H9 (cell line): ENCODE results near the gene LRRK1. TPM values are rescaled to one million over a fixed set of nuclear protein-coding genes. Genes with fewer than 3 reads are reported as not detected.
A peak's percentile ranks its signal among the peaks of the same experiment; 100 is the strongest.

Experiments used
- DNase-seq: peaks from one replicate; pipeline ENCODE4 v3.0.0-alpha.2; 2017
- H2AFZ ChIP-seq: one replicate; pipeline ENCODE4 v1.6.1; 2013; ENCODE audit warnings: mild to moderate bottlenecking, low read length, control low read depth, moderate library complexity
- H2AK5ac ChIP-seq: 2 replicates; pipeline ENCODE4 v1.6.1; 2013; ENCODE audit warnings: low read length, control low read depth, mixed read lengths; ENCODE audit not compliant: insufficient read length
- H2BK120ac ChIP-seq: one replicate; pipeline ENCODE4 v1.6.1; 2013; ENCODE audit warnings: low read depth, mild to moderate bottlenecking, low read length, control low read depth, inconsistent platforms; ENCODE audit not compliant: poor library complexity, severe bottlenecking
- H2BK12ac ChIP-seq: 2 replicates; pipeline ENCODE4 v1.6.1; 2013; ENCODE audit warnings: low read length, control low read depth, mixed read lengths, low read depth; ENCODE audit not compliant: insufficient read length
- H2BK15ac ChIP-seq: 2 replicates; pipeline ENCODE4 v1.6.1; 2013; ENCODE audit warnings: low read depth, low read length, control low read depth
- H2BK20ac ChIP-seq: one replicate; pipeline ENCODE4 v1.6.1; 2013; ENCODE audit warnings: low read depth, mild to moderate bottlenecking, low read length, control low read depth, inconsistent platforms; ENCODE audit not compliant: poor library complexity, severe bottlenecking
- H2BK5ac ChIP-seq: 2 replicates; pipeline ENCODE4 v1.6.1; 2013; ENCODE audit warnings: low read length, control low read depth, mixed read lengths; ENCODE audit not compliant: insufficient read length
- H3K14ac ChIP-seq: 2 replicates; pipeline ENCODE4 v1.6.1; 2013; ENCODE audit warnings: low read length, control low read depth; ENCODE audit not compliant: insufficient read depth
- H3K18ac ChIP-seq: 2 replicates; pipeline ENCODE4 v1.6.1; 2013; ENCODE audit warnings: low read depth, mild to moderate bottlenecking, mixed read lengths, low read length, control low read depth; ENCODE audit not compliant: insufficient read length
- H3K23ac ChIP-seq: 2 replicates; pipeline ENCODE4 v1.6.1; 2013; ENCODE audit warnings: low read length, control low read depth, mixed read lengths, low read depth; ENCODE audit not compliant: insufficient read length
- H3K23me2 ChIP-seq: 2 replicates; pipeline ENCODE4 v1.6.1; 2013; ENCODE audit warnings: low read depth, mild to moderate bottlenecking, mixed read lengths, low read length, control low read depth; ENCODE audit not compliant: insufficient read length, poor library complexity, severe bottlenecking
- H3K27ac ChIP-seq: 2 replicates; pipeline ENCODE4 v1.5.1; 2013; ENCODE audit warnings: low read length, control low read depth, mixed read lengths, low read depth; ENCODE audit not compliant: insufficient read length
- H3K27me3 ChIP-seq: 2 replicates; pipeline ENCODE4 v1.6.1; 2013; ENCODE audit warnings: low read length, control low read depth, inconsistent platforms; ENCODE audit not compliant: insufficient read depth
- H3K4ac ChIP-seq: 2 replicates; pipeline ENCODE4 v1.6.1; 2013; ENCODE audit warnings: low read depth, mild to moderate bottlenecking, control low read depth, inconsistent platforms, low read length, moderate library complexity
- H3K4me1 ChIP-seq: 2 replicates; pipeline ENCODE4 v1.6.1; 2013; ENCODE audit warnings: low read length, control low read depth, inconsistent platforms; ENCODE audit not compliant: insufficient read depth
- H3K4me2 ChIP-seq: 2 replicates; pipeline ENCODE4 v1.6.1; 2013; ENCODE audit warnings: low read length, control low read depth, mixed read lengths; ENCODE audit not compliant: insufficient read length, insufficient read depth
- H3K56ac ChIP-seq: 2 replicates; pipeline ENCODE4 v1.6.1; 2013; ENCODE audit warnings: low read depth, mild to moderate bottlenecking, mixed read lengths, low read length, control low read depth; ENCODE audit not compliant: insufficient read length
- H3K79me1 ChIP-seq: 2 replicates; pipeline ENCODE4 v1.6.1; 2013; ENCODE audit warnings: low read depth, mild to moderate bottlenecking, moderate library complexity, low read length, control low read depth, inconsistent platforms; ENCODE audit not compliant: insufficient read depth, poor library complexity, severe bottlenecking
- H3K79me2 ChIP-seq: 2 replicates; pipeline ENCODE4 v1.6.1; 2013; ENCODE audit warnings: low read length, control low read depth, inconsistent platforms; ENCODE audit not compliant: insufficient read depth
- H3K9ac ChIP-seq: 2 replicates; pipeline ENCODE4 v1.6.1; 2013; ENCODE audit warnings: low read length, control low read depth, mixed read lengths; ENCODE audit not compliant: insufficient read length; ENCODE audit errors: extremely low read depth
- H3K9me3 ChIP-seq: one replicate; pipeline ENCODE4 v1.6.1; 2013; ENCODE audit warnings: low read depth, low read length, inconsistent platforms; ENCODE audit not compliant: control insufficient read depth
- H3T11ph ChIP-seq: one replicate; pipeline ENCODE4 v1.6.1; 2013; ENCODE audit warnings: mild to moderate bottlenecking, low read length, control low read depth, inconsistent platforms
- H4K20me1 ChIP-seq: one replicate; pipeline ENCODE4 v1.6.1; 2013; ENCODE audit not compliant: control insufficient read depth, insufficient read length, insufficient read depth
- H4K5ac ChIP-seq: 2 replicates; pipeline ENCODE4 v1.6.1; 2013; ENCODE audit warnings: low read depth, mild to moderate bottlenecking, mixed read lengths, low read length, control low read depth; ENCODE audit not compliant: insufficient read length
- H4K8ac ChIP-seq: replicated peaks from 2 replicates; pipeline ENCODE4 v1.6.1; 2013; ENCODE audit warnings: low read length, control low read depth, mixed read lengths, low read depth; ENCODE audit not compliant: insufficient read length
- H4K91ac ChIP-seq: 2 replicates; pipeline ENCODE4 v1.6.1; 2013; ENCODE audit warnings: low read depth, mild to moderate bottlenecking, moderate library complexity, mixed read lengths, low read length, control low read depth; ENCODE audit not compliant: insufficient read length
- H3K27ac Mint-ChIP-seq, 3 experiments: 2 replicates in 2 of 3; 3 replicates in 1 of 3; pipeline ENCODE4 v1.8.0; 2020 to 2021; ENCODE audit warnings: mixed read lengths in 3 of 3, mild to moderate bottlenecking in 1 of 3, moderate library complexity in 1 of 3
- H3K27me3 Mint-ChIP-seq: 2 replicates; pipeline ENCODE4 v1.8.0; 2021; ENCODE audit warnings: low read depth, mild to moderate bottlenecking, moderate library complexity, mixed read lengths
- H3K36me3 Mint-ChIP-seq, 3 experiments: 2 replicates in 2 of 3; 3 replicates in 1 of 3; pipeline ENCODE4 v1.8.0; 2020 to 2021; ENCODE audit warnings: low read depth in 3 of 3, mixed read lengths in 3 of 3; ENCODE audit not compliant: insufficient read depth in 1 of 3
- H3K4me1 Mint-ChIP-seq, 2 experiments: 2 replicates each; pipeline ENCODE4 v1.8.0; 2020; ENCODE audit warnings: mixed read lengths in 2 of 2
- H3K4me3 Mint-ChIP-seq, 2 experiments: 2 replicates in 1 of 2; 3 replicates in 1 of 2; pipeline ENCODE4 v1.8.0; 2020 to 2021; ENCODE audit warnings: mild to moderate bottlenecking in 2 of 2, mixed read lengths in 2 of 2, moderate library complexity in 1 of 2
- H3K9me3 Mint-ChIP-seq, 2 experiments: 2 replicates in 1 of 2; 3 replicates in 1 of 2; pipeline ENCODE4 v1.8.0; 2020; ENCODE audit warnings: mild to moderate bottlenecking in 2 of 2, mixed read lengths in 2 of 2, moderate library complexity in 1 of 2
- WGBS: extraction: QIAGEN DNeasy Blood & Tissue Kit; methylation state at CpG from one replicate; pipeline ENCODE4 v1.1.7; 2013; ENCODE audit warnings: missing lambda C conversion rate, low lambda C conversion rate, mixed read lengths; ENCODE audit not compliant: insufficient read length; ENCODE audit errors: extremely low coverage; 5-methylcytosine and 5-hydroxymethylcytosine counted together
- total RNA-seq: library from RNA; stranded (reverse); gene quantifications from 2 replicates; pipeline ENCODE4 v1.2.1, GENCODE V29; 2021
- TF ChIP-seq, protein P1 (sequence below): fragments of 200-600 bp; sonication (generic); conservative IDR thresholded peaks from 3 replicates; pipeline ENCODE4 v1.8.0; 2021; ENCODE audit warnings: antibody characterized with exemption, mild to moderate bottlenecking

The LRRK1 gene
- total RNA-seq, 1 experiment from 2014 or later: 4.0 TPM

DNA sequence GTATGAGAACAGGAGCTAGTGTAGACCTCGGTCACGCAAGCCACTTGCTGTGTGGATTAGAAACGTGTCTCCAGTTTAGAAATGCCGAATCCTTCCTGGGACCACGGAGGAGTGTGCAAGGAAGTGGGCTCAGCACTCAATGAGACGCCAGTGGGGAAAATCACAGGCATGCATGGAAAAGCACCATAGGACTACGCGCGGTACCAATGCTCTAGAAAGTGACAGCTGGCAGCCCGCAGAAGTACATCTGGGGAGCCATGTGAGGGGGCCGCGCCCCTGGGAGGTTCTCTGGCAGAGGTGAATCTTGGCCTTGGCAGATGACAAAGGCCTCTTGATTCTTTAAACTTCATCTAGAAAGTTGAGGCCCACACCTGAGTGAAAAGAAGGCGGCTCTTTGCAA is 99.3 kb downstream of the LRRK1 start:
- Histone ChIP-seq H2AK5ac (no peak overlapping the region), H3K4me2 (no peak overlapping the region), H3K27me3 (no peaks in the 10 kb centered on the region), H2AFZ (no peak overlapping the region), H2BK15ac (no peak overlapping the region), H4K8ac (no peak overlapping the region), H3K27ac (no peak overlapping the region), H3K79me2 (no peaks in the 10 kb centered on the region), H2BK5ac (no peak overlapping the region), H3K79me1 (no peaks in the 10 kb centered on the region), H4K91ac (no peak overlapping the region), H3K56ac (no peak overlapping the region), H3K9ac (no peak overlapping the region), H2BK12ac (no peak overlapping the region), H3K23me2 (no peaks in the 10 kb centered on the region), H4K5ac (no peak overlapping the region), H3K14ac (no peak overlapping the region), H3K9me3 (no peaks in the 10 kb centered on the region), H3K4me1 (peaks cover 4% of the 10 kb centered on the region), H2BK20ac (no peak overlapping the region), H3K23ac (no peak overlapping the region), H2BK120ac (no peak overlapping the region), H3K4ac (no peak overlapping the region), H4K20me1 (peaks cover 2% of the 10 kb centered on the region), H3T11ph (no peak overlapping the region), H3K18ac (no peak overlapping the region)
- Mint-ChIP-seq H3K4me1 (peaks cover 28 to 37% of the 10 kb centered on the region in 2 experiments), H3K4me3 (no peak overlapping the region), H3K36me3 (peaks cover 0 to 6% (median 0%) of the 10 kb centered on the region in 3 experiments; a peak in 2 of 7 replicates), H3K9me3 (peaks cover 0 to 7% of the 10 kb centered on the region in 2 experiments; a peak in 2 of 5 replicates), H3K27me3 (peaks cover 4% of the 10 kb centered on the region), H3K27ac (no peak overlapping the region)
- TF ChIP-seq, protein P1, sequence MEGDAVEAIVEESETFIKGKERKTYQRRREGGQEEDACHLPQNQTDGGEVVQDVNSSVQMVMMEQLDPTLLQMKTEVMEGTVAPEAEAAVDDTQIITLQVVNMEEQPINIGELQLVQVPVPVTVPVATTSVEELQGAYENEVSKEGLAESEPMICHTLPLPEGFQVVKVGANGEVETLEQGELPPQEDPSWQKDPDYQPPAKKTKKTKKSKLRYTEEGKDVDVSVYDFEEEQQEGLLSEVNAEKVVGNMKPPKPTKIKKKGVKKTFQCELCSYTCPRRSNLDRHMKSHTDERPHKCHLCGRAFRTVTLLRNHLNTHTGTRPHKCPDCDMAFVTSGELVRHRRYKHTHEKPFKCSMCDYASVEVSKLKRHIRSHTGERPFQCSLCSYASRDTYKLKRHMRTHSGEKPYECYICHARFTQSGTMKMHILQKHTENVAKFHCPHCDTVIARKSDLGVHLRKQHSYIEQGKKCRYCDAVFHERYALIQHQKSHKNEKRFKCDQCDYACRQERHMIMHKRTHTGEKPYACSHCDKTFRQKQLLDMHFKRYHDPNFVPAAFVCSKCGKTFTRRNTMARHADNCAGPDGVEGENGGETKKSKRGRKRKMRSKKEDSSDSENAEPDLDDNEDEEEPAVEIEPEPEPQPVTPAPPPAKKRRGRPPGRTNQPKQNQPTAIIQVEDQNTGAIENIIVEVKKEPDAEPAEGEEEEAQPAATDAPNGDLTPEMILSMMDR: no peak
- DNase-seq: peak; percentile 19
- no CpG with 5 or more reads among the region's 13 CpGs for WGBS
